ENCODE data around the gene IQCB1. TPM values are rescaled to one million over a fixed set of nuclear protein-coding genes. Genes with fewer than 3 reads are reported as not detected.
A peak's percentile ranks its signal among the peaks of the same experiment; 100 is the strongest.

Gene IQCB1
- total and polyA plus RNA-seq, 11 donors: 5.1 to 10.3 (median 6.3) TPM

- Histone ChIP-seq H3K27me3 (no peaks in the 10 kb centered on the region), H3K4me1 (peaks cover 0 to 41% (median 11%) of the 10 kb centered on the region in 12 donors), H3K4me3 (no peak overlapping the region), H3K9me3 (peaks cover 0 to 11% (median 0%) of the 10 kb centered on the region in 12 donors), H3K27ac (no peak overlapping the region), H3K36me3 (peaks cover 0 to 2% (median 0%) of the 10 kb centered on the region in 9 donors)
- TF ChIP-seq, protein P1, sequence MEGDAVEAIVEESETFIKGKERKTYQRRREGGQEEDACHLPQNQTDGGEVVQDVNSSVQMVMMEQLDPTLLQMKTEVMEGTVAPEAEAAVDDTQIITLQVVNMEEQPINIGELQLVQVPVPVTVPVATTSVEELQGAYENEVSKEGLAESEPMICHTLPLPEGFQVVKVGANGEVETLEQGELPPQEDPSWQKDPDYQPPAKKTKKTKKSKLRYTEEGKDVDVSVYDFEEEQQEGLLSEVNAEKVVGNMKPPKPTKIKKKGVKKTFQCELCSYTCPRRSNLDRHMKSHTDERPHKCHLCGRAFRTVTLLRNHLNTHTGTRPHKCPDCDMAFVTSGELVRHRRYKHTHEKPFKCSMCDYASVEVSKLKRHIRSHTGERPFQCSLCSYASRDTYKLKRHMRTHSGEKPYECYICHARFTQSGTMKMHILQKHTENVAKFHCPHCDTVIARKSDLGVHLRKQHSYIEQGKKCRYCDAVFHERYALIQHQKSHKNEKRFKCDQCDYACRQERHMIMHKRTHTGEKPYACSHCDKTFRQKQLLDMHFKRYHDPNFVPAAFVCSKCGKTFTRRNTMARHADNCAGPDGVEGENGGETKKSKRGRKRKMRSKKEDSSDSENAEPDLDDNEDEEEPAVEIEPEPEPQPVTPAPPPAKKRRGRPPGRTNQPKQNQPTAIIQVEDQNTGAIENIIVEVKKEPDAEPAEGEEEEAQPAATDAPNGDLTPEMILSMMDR (IDR thresholded peaks at IDR 0.05): no peak
- no peak for TF ChIP-seq POLR2A (IDR thresholded peaks at IDR 0.05)
- ATAC-seq (no peak), DNase-seq (no peak)
- intact Hi-C loops (cut with DNase I): no loop called here
- WGBS, 4 donors: 91 to 92% (median 92%) methylated on average over 4 of the region's 4 CpGs
Observed at GRCh38 chr3:121737644-121738043, 97.2 kb downstream of the IQCB1 start.

DNA sequence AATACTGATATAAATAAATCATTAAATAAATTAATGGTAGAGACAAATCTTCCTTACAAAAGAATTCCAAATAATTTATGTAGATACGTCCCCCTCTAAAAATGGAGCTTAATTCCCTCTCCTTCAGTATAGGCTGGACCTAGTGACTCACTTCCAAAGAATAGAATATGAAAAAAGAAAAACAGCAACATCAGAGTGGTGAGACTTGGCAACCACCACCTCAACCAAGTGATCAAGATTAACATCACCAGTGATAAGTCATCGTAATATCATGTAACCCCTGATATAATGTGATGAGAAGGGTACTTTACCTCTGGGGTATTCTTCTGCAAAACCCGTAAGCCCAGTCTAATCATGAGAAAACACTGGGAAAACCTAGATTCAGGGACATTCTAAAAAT lies 98.7 kb downstream of the IQCB1 start:
- no peaks in the 10 kb centered on the region for H3K9me3 ChIP-seq
- no peak overlapping the region for H3K4me3 ChIP-seq
- peaks cover 0 to 49% (median 19%) of the 10 kb centered on the region in 12 donors for H3K4me1 ChIP-seq
- no peak overlapping the region for H3K27ac ChIP-seq
- H3K27me3 ChIP-seq: no peaks in the 10 kb centered on the region
- H3K36me3 ChIP-seq: peaks cover 0 to 2% (median 0%) of the 10 kb centered on the region in 9 donors
- TF ChIP-seq, protein P1 (IDR thresholded peaks at IDR 0.05): no peak
- TF ChIP-seq POLR2A (IDR thresholded peaks at IDR 0.05): no peak
- DNase-seq: no peak
- WGBS, 4 donors: 79 to 93% (median 91%) methylated on average over 3 of the region's 3 CpGs
- intact Hi-C loops (cut with DNase I): no loop called here
- ATAC-seq: no peak

- H3K27me3 ChIP-seq: no peaks in the 10 kb centered on the region
- no peak for TF ChIP-seq POLR2A (IDR thresholded peaks at IDR 0.05)
- TF ChIP-seq, protein P1 (IDR thresholded peaks at IDR 0.05): no peak
- peaks cover 0 to 3% (median 0%) of the 10 kb centered on the region in 9 donors for H3K36me3 ChIP-seq
- no peak for ATAC-seq
- intact Hi-C loops (cut with DNase I): no loop called here
- peaks cover 0 to 49% (median 21%) of the 10 kb centered on the region in 12 donors for H3K4me1 ChIP-seq
- H3K27ac ChIP-seq: no peak overlapping the region
- no peaks in the 10 kb centered on the region for H3K9me3 ChIP-seq
- no peak for DNase-seq
- H3K4me3 ChIP-seq: no peak overlapping the region
Observed at GRCh38 chr3:121735047-121735696, 99.7 kb downstream of the IQCB1 start.

DNA sequence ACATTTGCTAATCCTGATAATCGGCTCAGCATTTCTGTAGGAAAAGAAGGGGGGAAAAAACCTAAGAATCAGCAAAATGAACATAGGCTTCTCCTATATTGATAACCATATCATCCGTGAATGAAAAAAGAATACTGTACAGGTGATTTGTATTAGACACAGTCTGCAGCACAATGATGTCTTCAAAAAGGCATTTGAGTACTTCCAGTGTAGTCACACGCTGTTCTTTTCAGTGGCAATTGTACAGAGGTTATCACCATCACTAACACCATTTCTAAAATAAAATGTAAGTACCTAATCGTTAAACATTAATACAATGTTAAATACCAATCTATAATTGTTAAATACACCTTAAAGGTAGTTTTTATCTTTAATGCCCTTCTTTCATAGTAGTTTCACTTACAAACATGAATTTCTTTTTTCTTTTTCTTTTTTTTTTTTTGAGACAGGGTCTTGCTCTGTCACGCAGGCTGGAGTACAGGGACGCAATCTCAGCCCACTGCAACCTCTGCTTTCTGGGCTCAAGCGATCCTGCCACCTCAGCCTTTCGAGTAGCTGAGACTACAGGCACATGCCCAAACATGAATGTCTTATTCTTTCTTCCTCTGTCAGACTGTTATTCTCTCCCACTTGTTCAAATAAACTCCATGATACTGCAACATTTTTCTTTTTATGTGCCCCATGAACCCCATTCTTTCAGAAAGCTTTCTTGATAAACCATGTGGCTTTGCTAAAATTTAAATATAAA lies 103.7 kb downstream of the IQCB1 start:
- 53 to 67% (median 63%) methylated on average over 8 of the region's 8 CpGs for WGBS, 4 donors
- Histone ChIP-seq H3K9me3 (no peaks in the 10 kb centered on the region), H3K36me3 (peaks cover 0 to 41% (median 34%) of the 10 kb centered on the region in 9 donors), H3K4me1 (peaks cover 0 to 38% (median 16%) of the 10 kb centered on the region in 12 donors), H3K27ac (peak overlapping the region in 7 of 12 donors; percentile 1 to 40 (median 22)), H3K27me3 (no peaks in the 10 kb centered on the region), H3K4me3 (peak overlapping the region in 1 of 12 donors; percentile 10)
- ATAC-seq (peak; percentile 66 to 92 (median 82)), DNase-seq (no peak)
- intact Hi-C loops (cut with DNase I): no loop called here
- no peak for TF ChIP-seq POLR2A (IDR thresholded peaks at IDR 0.05)
- TF ChIP-seq, protein P1 (IDR thresholded peaks at IDR 0.05): no peak

Data from heart left ventricle (tissue), 16 donors.